GM19239 (cell line): ENCODE measurements around the gene DLG4.

Source experiments
- DNase-seq: peaks from one replicate; pipeline ENCODE4 v3.0.0; 2011; ENCODE audit warnings: low spot score; ENCODE audit not compliant: insufficient read length
- FAIRE-seq: peaks from 2 replicates; lab custom pipeline; 2011; peaks lifted over from hg19 to GRCh38; lab: Jason Lieb, UNC

Gene DLG4

DNA sequence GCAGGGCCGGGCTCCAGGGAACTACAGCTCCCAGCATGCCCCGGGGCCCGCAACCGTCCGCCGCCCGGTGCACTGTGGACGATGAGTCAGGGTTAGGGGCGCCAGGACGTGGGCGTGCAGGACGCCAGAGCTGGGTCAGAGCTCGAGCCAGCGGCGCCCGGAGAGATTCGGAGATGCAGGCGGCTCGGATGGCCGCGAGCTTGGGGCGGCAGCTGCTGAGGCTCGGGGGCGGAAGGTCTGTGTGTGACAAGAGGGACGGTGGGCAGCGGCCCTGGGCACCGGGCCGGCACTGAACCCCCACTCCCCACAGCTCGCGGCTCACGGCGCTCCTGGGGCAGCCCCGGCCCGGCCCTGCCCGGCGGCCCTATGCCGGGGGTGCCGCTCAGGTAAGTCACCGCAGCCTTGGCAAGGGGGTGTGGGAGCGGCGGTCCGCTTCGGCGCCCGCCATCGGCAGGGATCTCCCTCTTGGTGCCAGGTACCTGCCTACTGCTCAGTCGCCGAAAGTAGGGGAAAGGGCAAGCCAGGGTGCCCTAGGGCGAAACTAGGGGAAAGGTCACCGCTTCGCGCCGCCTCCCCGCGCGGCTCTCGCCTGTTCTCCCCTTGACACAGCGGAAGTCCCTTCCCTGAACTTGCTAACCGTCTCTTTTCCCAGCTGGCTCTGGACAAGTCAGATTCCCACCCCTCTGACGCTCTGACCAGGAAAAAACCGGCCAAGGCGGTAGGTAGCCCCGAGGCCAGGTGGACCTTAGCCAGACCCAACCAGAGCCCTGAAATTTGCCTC lies at the start of gene DLG4, which contains the start of gene ACADVL:
Gene DLG4 (minus strand): TSS at position 25 of the 781 bp plus-strand sequence.
Gene ACADVL (plus strand): TSS at position 127 of the 781 bp plus-strand sequence. CDS start 47 bp downstream, at position 174.
- FAIRE-seq: peak; percentile 35
- DNase-seq: peak; percentile 76

DNA sequence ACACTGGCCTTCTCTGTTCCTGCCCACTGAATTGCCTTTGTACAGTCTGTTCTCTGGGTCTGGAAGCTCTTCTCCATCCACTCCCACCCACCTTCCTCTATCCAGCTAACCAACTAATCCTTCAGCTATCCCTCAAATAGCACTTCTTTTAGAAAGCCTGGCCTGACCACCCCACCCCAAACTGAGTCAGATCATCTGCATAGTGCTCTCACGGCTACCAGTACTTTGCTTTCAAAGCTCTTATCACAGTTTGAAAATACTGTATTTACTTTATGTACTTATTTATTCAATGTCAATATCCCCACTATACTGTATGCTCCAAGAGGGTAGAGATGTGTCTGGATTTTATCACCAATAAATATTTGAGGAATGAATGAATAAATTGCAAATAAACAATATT lies 47.1 kb upstream of the DLG4 start:
- no peak for FAIRE-seq
- DNase-seq: no peak

DNA sequence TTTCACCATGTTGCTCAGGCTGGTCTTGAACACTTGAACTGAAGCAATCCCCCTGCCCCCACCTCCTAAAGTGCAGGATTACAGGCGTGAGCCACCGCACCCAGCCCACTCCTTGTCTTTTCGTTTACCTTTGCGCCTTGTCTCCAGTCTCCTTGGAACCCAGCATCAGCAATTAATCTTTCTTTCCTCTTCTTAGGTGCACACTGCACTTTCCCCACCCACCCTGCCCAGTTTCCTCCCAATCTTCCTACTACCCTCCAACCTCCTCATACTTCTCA lies 44.1 kb upstream of the DLG4 start:
- no peak for DNase-seq
- no peak for FAIRE-seq

DNA sequence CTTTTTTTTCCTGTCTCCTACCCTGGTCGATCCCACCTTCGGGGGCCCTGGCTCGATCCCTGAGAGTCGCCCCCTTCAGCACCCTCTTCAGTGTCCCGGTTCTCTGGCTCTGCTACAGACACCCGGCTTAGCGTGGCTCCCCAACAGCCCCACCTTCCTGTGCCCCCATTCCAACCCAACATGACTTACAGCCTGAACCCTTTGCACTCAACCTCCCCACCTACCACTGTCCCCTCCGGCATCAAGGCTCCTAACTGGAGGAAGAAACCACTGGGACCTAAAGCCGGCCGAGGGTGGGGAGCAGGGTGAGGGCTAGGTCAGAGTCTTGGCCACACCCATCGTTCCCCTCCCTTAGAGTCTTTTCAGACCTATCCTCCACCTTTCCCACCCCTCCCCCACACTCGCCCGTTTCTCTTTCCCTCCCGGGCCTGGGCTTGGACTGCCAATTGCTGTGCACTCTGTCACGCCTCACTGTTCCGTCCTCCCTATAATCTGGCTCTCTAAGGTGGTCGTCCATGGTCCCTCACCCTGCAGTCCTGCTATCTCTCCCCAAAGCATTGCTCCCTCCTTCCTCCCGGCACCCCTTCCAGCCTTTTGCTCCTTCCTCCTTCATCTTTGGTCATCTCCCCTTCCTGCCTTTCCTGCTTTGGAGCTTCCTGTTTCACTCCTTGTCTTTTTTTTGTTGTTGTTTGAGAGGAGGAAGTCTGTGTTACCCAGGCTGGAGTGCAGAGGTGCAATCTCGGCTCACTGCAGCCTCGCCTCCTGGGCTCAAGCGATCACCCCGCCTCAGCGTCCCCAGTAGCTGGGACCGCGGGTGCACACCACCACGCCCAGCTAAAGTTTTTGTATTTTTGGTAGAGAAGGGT lies 43.5 kb upstream of the DLG4 start:
- DNase-seq (no peak), FAIRE-seq (peak; percentile 78)

DNA sequence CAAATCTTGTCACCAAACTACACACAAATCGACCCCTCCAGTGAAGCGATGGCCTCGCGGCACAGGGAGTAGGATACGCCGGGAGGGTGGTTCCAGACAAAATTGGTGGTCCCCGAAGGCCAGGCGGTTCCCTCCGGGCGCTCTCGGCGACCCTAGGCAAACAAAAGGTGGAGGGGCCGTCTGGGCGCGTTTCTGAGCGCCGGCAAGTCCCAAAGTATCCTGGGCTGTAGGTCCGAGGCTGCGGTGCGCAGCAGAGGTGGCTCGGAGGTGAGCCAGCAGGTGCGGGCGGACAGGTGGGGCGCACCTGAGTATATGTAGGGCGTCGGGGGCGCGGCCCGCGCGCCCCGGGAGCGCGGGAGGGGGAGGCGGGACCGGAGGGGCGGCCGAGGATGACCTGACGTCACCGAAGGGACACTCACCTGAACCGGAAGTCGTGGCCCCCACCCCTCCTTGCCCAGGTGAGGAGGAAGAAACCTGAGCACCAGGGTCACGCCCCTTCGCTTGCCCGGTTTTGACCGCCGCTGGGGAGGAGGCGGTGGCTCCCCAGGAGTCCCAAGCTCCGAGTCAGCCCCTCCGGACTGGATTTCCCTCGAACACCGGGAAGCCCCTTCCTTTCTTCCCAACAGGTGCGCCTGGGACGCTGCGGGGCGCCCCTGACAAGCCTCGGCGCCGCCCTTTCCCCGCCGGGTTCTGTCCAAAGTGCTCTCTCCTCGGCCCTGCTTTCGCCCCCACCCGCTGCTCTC lies 42.7 kb upstream of the DLG4 start, which contains the start of gene CLDN7:
Gene CLDN7 (minus strand): TSS at position 287 of the 743 bp plus-strand sequence. CDS start 435 bp downstream, outside the sequence.
- FAIRE-seq: no peak
- DNase-seq: no peak

DNA sequence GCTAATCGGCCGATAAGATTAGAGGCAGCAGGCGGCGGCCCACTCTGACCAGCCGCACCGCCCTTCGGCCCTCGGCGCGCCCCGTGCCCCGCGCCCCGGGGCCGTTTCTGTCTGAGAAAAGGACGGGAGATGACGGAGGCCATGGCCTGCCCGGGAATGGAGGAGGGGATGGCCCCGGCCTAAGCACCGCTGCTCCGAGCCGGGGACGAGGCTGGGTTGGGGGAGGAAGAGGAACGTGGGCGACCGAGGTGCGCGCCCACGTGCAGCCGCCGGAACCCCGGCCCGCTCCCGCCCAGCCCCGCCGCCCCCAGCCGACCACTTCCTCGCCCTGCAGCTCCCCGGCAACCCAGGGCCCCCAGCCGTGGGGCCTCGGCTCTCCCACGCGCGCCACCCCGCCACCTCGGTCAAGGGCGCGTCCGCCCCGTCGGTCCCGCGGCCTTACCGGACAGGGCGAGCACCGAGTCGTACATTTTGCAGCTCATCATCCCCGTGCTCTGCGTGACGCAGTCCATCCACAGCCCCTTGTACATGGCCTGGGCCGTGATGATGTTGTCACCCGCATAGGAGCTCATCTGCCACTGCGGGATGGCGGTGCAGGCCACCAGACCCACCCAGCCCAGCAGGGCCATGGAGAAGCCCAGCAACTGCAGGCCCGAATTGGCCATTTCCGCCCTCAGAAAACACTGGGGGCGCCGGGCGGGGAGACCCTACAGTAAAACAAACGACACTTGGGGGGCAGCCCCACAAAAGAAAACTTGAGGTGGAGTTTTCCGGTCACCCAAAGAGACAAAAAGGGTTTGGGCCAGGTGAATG lies 41.9 kb upstream of the DLG4 start:
- DNase-seq (no peak), FAIRE-seq (no peak)

DNA sequence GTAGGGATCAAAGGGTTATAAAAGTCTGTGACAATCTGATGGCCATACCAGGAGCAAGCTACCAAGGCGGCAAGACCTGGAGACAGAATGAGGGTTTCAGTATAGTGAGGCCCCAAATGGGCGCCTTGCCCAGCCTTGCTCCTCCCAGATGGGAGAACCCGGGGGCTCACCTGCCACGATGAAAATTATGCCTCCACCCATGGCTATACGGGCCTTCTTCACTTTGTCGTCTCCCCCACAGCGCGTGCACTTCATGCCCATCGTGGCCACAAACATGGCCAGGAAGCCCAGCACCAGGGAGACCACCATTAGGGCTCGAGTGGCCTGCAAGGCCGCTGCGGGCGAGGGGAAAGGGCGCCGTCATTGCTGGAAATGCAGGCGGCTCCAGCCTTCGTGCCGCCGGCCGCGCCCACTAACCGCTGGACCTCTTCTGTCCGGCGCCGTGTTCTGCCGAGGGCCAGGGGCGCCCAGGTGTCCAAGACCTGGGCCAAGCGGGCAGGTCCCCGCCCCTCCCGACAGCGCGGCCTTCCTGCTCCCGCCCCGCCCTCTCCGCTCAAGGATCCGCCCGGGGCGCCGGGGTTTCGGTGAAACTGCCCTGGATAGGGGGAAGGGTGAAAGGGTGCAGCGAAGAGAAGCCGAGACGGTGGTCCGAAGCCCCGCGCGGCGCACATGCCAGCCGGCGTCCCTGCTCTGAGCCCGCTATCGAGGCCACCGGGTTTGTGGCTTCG lies 41.2 kb upstream of the DLG4 start:
- DNase-seq (no peak), FAIRE-seq (peak; percentile 31)

DNA sequence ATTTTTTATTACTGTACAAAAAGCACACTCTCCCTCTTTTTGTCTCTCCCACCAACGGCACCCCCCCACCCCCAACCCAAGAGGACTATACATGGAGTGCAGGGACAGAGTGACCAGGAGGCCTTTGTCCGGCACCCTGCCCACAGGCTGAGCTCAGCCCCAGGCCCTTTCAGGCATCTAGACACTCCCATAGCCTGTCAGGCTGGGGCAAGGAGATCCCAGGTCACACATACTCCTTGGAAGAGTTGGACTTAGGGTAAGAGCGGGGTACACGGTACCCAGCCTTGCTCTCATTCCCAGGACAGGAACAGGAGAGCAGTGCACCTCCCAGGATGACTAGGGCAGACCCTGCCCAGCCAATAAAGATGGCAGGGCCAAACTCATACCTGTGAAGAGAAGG lies 40.5 kb upstream of the DLG4 start:
- DNase-seq (no peak), FAIRE-seq (no peak)

DNA sequence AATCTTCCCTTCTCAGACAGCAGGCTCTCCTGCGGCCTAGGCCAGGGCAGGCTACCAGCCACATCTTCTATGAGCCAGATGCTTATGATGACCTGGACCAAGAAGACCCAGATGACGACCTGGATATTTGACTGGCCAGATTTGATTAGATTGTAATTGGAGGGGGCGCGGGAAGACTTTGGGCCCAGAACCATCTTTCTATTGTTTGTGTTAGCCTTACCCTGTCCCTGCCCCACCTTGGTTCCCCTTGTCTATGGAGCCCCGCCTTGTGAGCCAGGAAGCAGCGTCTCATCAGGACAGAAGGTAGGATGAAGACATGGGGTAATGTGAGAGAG lies 39.9 kb upstream of the DLG4 start:
- FAIRE-seq (no peak), DNase-seq (no peak)

DNA sequence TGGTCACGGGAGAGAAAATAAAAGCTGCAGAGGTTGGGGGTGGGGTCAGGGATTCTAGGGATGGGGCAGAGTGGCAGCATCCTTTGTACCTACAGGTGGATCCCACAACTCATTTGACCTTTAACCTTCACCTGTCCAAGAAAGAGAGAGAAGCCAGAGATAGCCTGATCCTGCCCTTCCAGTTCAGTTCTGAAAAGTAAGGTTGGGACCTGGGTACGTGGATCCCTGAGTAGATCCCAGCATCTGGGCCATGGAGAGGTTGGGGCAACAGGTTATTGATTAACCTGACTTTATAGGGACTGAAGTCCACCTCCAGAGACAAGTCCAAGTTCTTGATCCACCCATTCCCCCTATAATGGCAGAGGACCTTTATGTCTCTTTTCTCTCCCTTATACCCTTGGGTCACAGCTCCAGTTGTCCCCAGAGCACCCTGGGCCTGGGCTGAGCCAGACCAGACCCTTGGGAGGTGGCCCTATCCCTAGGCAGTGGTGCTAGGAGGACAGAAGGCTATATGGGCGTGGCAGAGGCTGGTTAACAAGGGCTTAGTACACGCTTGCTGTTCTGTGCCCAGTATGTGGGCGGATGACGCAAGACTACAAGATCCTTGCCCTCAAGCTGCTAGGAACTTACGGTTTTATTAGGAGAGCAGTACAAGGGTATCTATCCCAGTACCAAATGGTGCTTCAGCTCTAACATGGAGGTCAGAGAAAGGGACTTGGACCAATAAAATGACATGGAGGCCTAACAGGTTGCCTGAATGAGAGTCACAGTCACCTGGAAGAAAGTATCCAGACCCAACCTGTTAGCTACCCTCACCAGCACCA lies 39.3 kb upstream of the DLG4 start:
- DNase-seq (no peak), FAIRE-seq (no peak)

DNA sequence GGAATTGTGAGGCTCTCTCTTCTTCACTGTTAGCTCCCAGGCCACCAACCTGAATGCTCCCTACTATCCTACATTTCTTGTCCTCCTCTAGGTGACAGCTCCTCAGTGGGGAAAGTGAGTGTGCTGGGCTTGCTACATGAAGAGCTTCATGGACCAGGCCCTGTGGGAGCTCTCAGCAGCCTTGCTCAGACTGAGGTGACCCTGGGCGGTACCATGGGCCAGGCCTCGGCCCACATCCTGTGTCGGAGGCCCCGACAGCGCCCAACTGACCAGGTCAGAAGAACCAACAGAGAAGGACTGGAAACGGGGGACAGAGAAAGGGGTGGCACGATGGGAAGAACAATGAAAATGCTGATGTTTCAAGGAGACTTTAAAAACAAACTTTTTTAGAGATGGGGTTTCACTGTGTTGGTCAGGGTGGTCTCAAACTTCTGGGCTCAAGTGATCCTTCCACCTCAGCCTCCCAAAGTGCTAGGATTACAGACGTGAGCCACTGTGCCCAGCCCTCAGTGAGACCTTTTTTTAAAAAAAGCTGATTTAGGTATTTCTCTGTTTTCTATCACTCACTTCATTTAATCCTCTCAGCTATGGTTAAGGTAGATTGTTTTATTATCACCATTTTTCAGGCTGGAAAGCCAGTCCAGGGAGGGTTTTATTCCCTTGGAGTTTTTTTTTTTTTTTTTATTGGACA lies 37.3 kb upstream of the DLG4 start:
- FAIRE-seq (no peak), DNase-seq (no peak)

DNA sequence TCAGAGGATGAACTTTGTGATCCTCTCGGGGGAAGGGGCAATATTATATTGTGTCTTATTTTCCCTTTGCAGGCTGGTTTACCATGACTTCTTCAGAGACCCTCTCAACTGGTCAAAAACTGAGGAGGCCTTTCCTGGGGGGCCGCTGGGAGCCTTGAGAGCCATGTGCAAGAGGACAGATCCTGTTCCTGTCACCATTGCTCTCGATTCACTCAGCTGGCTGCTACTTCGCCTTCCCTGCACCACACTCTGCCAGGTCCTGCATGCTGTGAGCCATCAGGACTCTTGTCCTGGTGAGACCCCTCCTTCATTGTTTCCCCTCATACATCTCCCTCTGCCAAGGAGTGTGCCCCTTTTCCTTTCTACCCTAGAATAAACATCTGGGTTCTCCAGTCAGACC lies 34.9 kb upstream of the DLG4 start:
- no peak for DNase-seq
- no peak for FAIRE-seq

DNA sequence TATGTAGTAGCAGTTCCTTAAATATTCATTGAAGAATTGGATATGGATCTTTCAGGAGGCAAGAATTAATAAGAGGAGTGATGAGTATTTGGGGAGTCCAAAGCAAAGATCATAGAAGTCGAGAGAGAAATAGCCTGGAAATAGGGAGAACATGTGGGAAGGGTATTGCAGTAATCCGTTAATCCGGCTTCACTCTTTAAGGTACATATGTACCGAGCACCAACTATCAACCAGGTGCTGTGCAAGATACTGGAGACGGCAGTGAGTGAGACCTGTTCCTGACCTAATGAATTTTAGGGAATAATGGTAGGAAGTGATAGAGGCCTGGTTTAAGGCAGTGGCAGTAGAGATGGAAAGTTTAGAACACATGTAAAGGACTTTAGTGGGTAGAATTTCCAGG lies 33.4 kb upstream of the DLG4 start:
- no peak for DNase-seq
- no peak for FAIRE-seq

DNA sequence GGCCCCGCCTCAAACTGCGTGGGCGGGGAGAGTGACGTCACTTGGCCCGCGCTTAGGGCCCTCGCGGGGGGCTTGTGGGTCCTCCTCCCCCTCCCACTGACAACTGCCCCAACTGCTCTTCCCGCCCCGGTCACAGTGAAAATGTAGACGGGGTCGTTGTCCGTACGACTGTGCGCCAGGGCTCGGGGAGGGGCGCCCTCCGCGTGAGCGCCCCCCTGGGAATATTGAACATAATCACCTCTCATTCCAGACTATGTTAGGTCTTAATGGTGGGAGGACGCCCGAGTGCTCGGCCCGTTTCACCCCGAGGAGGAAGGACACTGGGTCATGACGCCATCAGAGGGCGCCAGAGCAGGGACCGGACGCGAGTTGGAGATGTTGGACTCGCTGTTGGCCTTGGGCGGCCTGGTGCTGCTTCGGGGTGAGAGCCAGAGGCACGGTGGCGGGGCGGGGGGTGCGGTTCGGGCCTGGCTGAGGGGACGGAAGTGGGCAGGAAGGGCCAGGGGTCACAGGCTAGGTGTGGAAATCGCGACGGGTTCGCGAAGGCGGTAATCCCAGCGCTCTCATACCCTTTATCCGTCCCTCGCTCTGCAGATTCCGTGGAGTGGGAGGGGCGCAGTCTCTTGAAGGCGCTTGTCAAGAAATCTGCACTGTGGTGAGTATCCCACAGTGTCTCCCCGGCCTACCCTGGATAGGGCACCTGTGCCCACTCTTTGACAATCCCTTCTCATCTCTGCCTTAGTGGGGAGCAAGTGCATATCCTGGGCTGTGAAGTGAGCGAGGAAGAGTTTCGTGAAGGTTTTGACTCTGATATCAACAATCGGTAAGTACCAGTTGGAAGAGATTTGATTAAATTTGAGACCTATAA lies 32.8 kb upstream of the DLG4 start, which contains the start of gene ELP5:
Gene ELP5 (plus strand): TSS at position 40 of the 868 bp plus-strand sequence. CDS start 336 bp downstream, at position 376.
- peak; percentile 91 for DNase-seq
- no peak for FAIRE-seq

DNA sequence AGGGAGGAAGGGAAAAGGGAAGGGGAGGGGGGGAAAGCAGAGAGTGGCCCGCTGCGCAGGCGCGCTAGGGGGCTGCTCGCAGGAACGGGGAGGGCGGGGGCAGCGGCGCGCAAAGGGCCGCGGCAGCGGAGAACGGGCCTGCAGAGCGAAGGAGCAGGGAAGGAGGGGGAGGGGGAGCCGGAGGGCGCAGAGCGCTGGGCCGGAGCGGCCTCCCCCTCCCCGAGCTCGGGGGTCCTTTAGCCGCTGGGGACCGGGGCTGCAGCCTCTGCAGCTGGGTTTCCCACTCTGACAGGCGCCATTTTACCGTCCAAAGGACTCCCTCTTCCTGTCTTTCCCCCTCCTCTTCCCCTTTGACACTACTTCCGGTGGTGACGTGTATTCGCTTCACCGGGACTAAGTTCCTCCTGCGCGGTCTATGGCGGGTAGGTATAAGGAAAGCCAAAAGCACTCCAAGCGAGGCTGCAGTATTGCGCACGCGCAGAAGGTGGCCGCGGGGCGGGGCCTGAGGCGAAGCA lies 32.1 kb upstream of the DLG4 start, which contains the start of gene CTDNEP1:
Gene CTDNEP1 (minus strand): TSS at position 74 of the 515 bp plus-strand sequence. CDS start 438 bp downstream, outside the sequence.
- FAIRE-seq: peak; percentile 99
- peak; percentile 94 for DNase-seq
